OCI-LY3 (cell line): Measurements from ENCODE around the gene AHCYL2.
"Not testable (repeated sequence)": the region's sequence is repeated elsewhere in the genome, so short reads cannot be mapped to it uniquely, and the experiment has no call there.

Experiments used
- H2AFZ ChIP-seq: fragments of 200-600, 300-600 bp; shearing (Covaris generic); 2 replicates; pipeline ENCODE4 v1.6.0; 2014; ENCODE audit warnings: antibody characterized with exemption, low read depth, low read length
- H3K27ac ChIP-seq: fragments of 200-600, 300-600 bp; sonication (generic); 2 replicates; pipeline ENCODE4 v1.5.1; 2014; ENCODE audit warnings: mild to moderate bottlenecking, low read length, moderate library complexity, mixed read lengths
- H3K27me3 ChIP-seq: fragments of 200-600, 300-600 bp; sonication (generic); 2 replicates; pipeline ENCODE4 v1.6.1; 2014; ENCODE audit warnings: low read depth, low read length, mixed read lengths
- H3K36me3 ChIP-seq: fragments of 200-600, 300-600 bp; sonication (generic); replicated peaks from 2 replicates; pipeline ENCODE3; 2014; ENCODE audit warnings: low read depth, low read length, mixed read lengths
- H3K4me1 ChIP-seq: fragments of 300-600, 200-600 bp; sonication (generic); 2 replicates; pipeline ENCODE4 v1.6.1; 2014; ENCODE audit warnings: low read length, mixed read lengths
- H3K4me2 ChIP-seq: fragments of 200-600, 300-600 bp; sonication (generic); 2 replicates; pipeline ENCODE4 v1.6.1; 2014; ENCODE audit warnings: low read length, mixed read lengths
- H3K4me3 ChIP-seq: fragments of 300-600, 200-600 bp; sonication (generic); 2 replicates; pipeline ENCODE4 v1.5.1; 2014; ENCODE audit warnings: antibody characterized with exemption, mild to moderate bottlenecking, low read length, moderate library complexity
- H3K79me2 ChIP-seq: fragments of 300-600, 200-600 bp; shearing (Covaris generic); 2 replicates; pipeline ENCODE4 v1.6.1; 2014; ENCODE audit warnings: mild to moderate bottlenecking, low read length, mixed read lengths
- H3K9ac ChIP-seq: fragments of 300-600, 200-600 bp; shearing (Covaris generic); 2 replicates; pipeline ENCODE4 v1.6.0; 2014; ENCODE audit warnings: mild to moderate bottlenecking, low read length, moderate library complexity
- H3K9me3 ChIP-seq: fragments of 200-600, 300-600 bp; shearing (Covaris generic); 2 replicates; pipeline ENCODE4 v1.6.1; 2014; ENCODE audit warnings: low read length, mixed read lengths; ENCODE audit not compliant: insufficient read depth
- H4K20me1 ChIP-seq: fragments of 200-600, 300-600 bp; sonication (generic); 2 replicates; pipeline ENCODE4 v1.6.1; 2016; ENCODE audit warnings: low read length, mixed read lengths; ENCODE audit not compliant: insufficient read depth
- CTCF ChIP-seq: fragments of 200-600, 300-600 bp; sonication (generic); IDR thresholded peaks from 2 replicates; pipeline ENCODE4 v1.5.1; 2014; ENCODE audit warnings: antibody characterized with exemption, low read length, low read depth
- EZH2phosphoT487 ChIP-seq: fragments of 200-600 bp; shearing (Covaris generic); IDR thresholded peaks from 2 replicates; pipeline ENCODE4 v1.6.1; 2018; ENCODE audit warnings: antibody characterized with exemption, mixed run types, low read depth

Gene AHCYL2

GRCh38 chr7:129443612-129444011 lies 218.8 kb downstream of the AHCYL2 start:
- Histone ChIP-seq H4K20me1 (no peaks in the 10 kb centered on the region), H3K79me2 (no peaks in the 10 kb centered on the region), H2AFZ (no peak overlapping the region), H3K9me3 (no peaks in the 10 kb centered on the region), H3K4me3 (no peak overlapping the region), H3K4me1 (no peaks in the 10 kb centered on the region), H3K36me3 (no peaks in the 10 kb centered on the region), H3K27me3 (no peaks in the 10 kb centered on the region), H3K27ac (no peak overlapping the region), H3K4me2 (no peak overlapping the region), H3K9ac (no peak overlapping the region)
- TF ChIP-seq EZH2phosphoT487 (no peak), CTCF (no peak)

- H3K36me3 ChIP-seq, H3K4me2 ChIP-seq, H3K4me1 ChIP-seq, H4K20me1 ChIP-seq, H3K9ac ChIP-seq, H3K27me3 ChIP-seq, H3K79me2 ChIP-seq, H3K9me3 ChIP-seq, H2AFZ ChIP-seq, H3K27ac ChIP-seq, H3K4me3 ChIP-seq: not testable (repeated sequence)
Observed at GRCh38 chr7:129444776-129445175, 219.9 kb downstream of the AHCYL2 start.

GRCh38 chr7:129446925-129447324 lies 222.1 kb downstream of the AHCYL2 start:
- H3K4me1 ChIP-seq, H3K27me3 ChIP-seq, H3K79me2 ChIP-seq, H2AFZ ChIP-seq, H3K27ac ChIP-seq, H3K9ac ChIP-seq, H4K20me1 ChIP-seq, H3K4me3 ChIP-seq, H3K9me3 ChIP-seq, H3K4me2 ChIP-seq, H3K36me3 ChIP-seq: not testable (repeated sequence)

GRCh38 chr7:129447445-129447844 lies 222.6 kb downstream of the AHCYL2 start:
- not testable (repeated sequence) for H4K20me1 ChIP-seq, H3K4me1 ChIP-seq, H3K9me3 ChIP-seq, H3K4me3 ChIP-seq, H3K79me2 ChIP-seq, H3K27me3 ChIP-seq, H3K9ac ChIP-seq, H3K36me3 ChIP-seq, H3K4me2 ChIP-seq, H2AFZ ChIP-seq, H3K27ac ChIP-seq

GRCh38 chr7:129448608-129449007 lies 223.8 kb downstream of the AHCYL2 start:
- H3K4me3 ChIP-seq, H3K27ac ChIP-seq, H3K9ac ChIP-seq, H3K27me3 ChIP-seq, H3K9me3 ChIP-seq, H3K79me2 ChIP-seq, H3K4me1 ChIP-seq, H4K20me1 ChIP-seq, H3K4me2 ChIP-seq, H2AFZ ChIP-seq, H3K36me3 ChIP-seq: not testable (repeated sequence)

GRCh38 chr7:129450295-129450694 lies 225.5 kb downstream of the AHCYL2 start:
- Histone ChIP-seq H4K20me1 (no peaks in the 10 kb centered on the region), H2AFZ (no peak overlapping the region), H3K27ac (no peak overlapping the region), H3K9ac (no peak overlapping the region), H3K4me3 (no peak overlapping the region), H3K9me3 (no peaks in the 10 kb centered on the region), H3K27me3 (no peaks in the 10 kb centered on the region), H3K4me1 (peaks cover 4% of the 10 kb centered on the region; the same call in 1 of the 2 replicates), H3K4me2 (no peak overlapping the region), H3K79me2 (no peaks in the 10 kb centered on the region), H3K36me3 (no peaks in the 10 kb centered on the region)
- TF ChIP-seq EZH2phosphoT487: no peak
- no peak for TF ChIP-seq CTCF
